CD4-positive, alpha-beta T cell treated with Interleukin-17A for 4 hours (primary cell): ENCODE data around the gene ERGIC1.
"Not testable (repeated sequence)": the region's sequence is repeated elsewhere in the genome, so short reads cannot be mapped to it uniquely, and the experiment has no call there.

Experiments used
- DNase-seq: peaks from one replicate; pipeline ENCODE4 v3.0.0-alpha.2; 2020; ENCODE audit warnings: mixed read lengths

The ERGIC1 gene

GRCh38 chr5:172830876-172831662, 3.0 kb upstream of the ERGIC1 start:
- DNase-seq = no peak

- DNase-seq = no peak
Observed at GRCh38 chr5:172832383-172833315, 1.4 kb upstream of the ERGIC1 start.

- no peak for DNase-seq
Observed at GRCh38 chr5:172833372-172833685, 722 bp upstream of the ERGIC1 start.

GRCh38 chr5:172834415-172835289, 601 bp downstream of the ERGIC1 start:
- peak; percentile 12 for DNase-seq

- no peak for DNase-seq
Observed at GRCh38 chr5:172835290-172835993, 1.4 kb downstream of the ERGIC1 start.

- no peak for DNase-seq
Observed at GRCh38 chr5:172835994-172836356, 1.9 kb downstream of the ERGIC1 start.

- DNase-seq = peak; percentile 66
Observed at GRCh38 chr5:172837640-172838039, 3.6 kb downstream of the ERGIC1 start.

- no peak for DNase-seq
Observed at GRCh38 chr5:172838151-172838875, 4.3 kb downstream of the ERGIC1 start.

GRCh38 chr5:172839669-172840431, 5.8 kb downstream of the ERGIC1 start:
- DNase-seq = no peak

- no peak for DNase-seq
Observed at GRCh38 chr5:172840432-172841154, 6.5 kb downstream of the ERGIC1 start.

GRCh38 chr5:172841256-172841655, 7.2 kb downstream of the ERGIC1 start:
- DNase-seq = no peak

GRCh38 chr5:172843825-172844576, 9.9 kb downstream of the ERGIC1 start:
- DNase-seq = no peak

GRCh38 chr5:172844577-172844838, 10.5 kb downstream of the ERGIC1 start:
- no peak for DNase-seq

GRCh38 chr5:172845154-172845553, 11.1 kb downstream of the ERGIC1 start:
- DNase-seq = no peak

- DNase-seq = no peak
Observed at GRCh38 chr5:172845576-172845975, 11.5 kb downstream of the ERGIC1 start.

- DNase-seq = no peak
Observed at GRCh38 chr5:172846249-172846648, 12.2 kb downstream of the ERGIC1 start.

- DNase-seq = no peak
Observed at GRCh38 chr5:172846677-172847076, 12.6 kb downstream of the ERGIC1 start.

- DNase-seq = not testable (repeated sequence)
Observed at GRCh38 chr5:172847584-172847983, 13.5 kb downstream of the ERGIC1 start.

GRCh38 chr5:172848419-172848818, 14.4 kb downstream of the ERGIC1 start:
- DNase-seq = no peak
